Spinal cord (tissue), 10 donors: ENCODE measurements around the gene PLXND1. TPM values are rescaled to one million over a fixed set of nuclear protein-coding genes. Genes with fewer than 3 reads are reported as not detected.
"Not testable (repeated sequence)": the region's sequence is repeated elsewhere in the genome, so short reads cannot be mapped to it uniquely, and the experiment has no call there.

Source experiments
- DNase-seq, 6 donors: peaks; one replicate each; pipeline versions ENCODE4 v3.0.0 to v3.0.0-alpha.2; 2013 to 2015; ENCODE audit warnings: low spot score in 6 of 6, low read depth in 4 of 6
- H3K27ac ChIP-seq: one replicate; pipeline ENCODE4 v1.5.1; 2013; ENCODE audit warnings: low read depth, low read length, control low read depth
- H3K27me3 ChIP-seq: one replicate; pipeline ENCODE4 v1.6.1; 2013; ENCODE audit warnings: low read length; ENCODE audit not compliant: control insufficient read depth, insufficient read depth
- H3K36me3 ChIP-seq: one replicate; pipeline ENCODE4 v1.6.1; 2013; ENCODE audit warnings: low read length; ENCODE audit not compliant: control insufficient read depth, insufficient read depth
- H3K4me1 ChIP-seq: one replicate; pipeline ENCODE4 v1.6.1; 2013; ENCODE audit warnings: low read length; ENCODE audit not compliant: control insufficient read depth, insufficient read depth
- H3K4me3 ChIP-seq: one replicate; pipeline ENCODE4 v1.5.1; 2013; ENCODE audit warnings: low read depth, low read length, control low read depth
- H3K9me3 ChIP-seq: one replicate; pipeline ENCODE4 v1.6.1; 2013; ENCODE audit warnings: low read length; ENCODE audit not compliant: control insufficient read depth, insufficient read depth
- WGBS: methylation state at CpG from one replicate; pipeline ENCODE4 v1.1.5; 2013; ENCODE audit warnings: missing lambda C conversion rate; ENCODE audit not compliant: insufficient coverage; 5-methylcytosine and 5-hydroxymethylcytosine counted together
- polyA plus RNA-seq, 2 donors: library from polyadenylated mRNA; unstranded; fragments of 120-200 nt; gene quantifications; one replicate each; pipeline ENCODE4 v1.2.1, GENCODE V29; 2013; ENCODE audit not compliant: insufficient read length in 2 of 2
- total RNA-seq, 2 donors: library from RNA; depleted of rRNA in 1 of 2; stranded (reverse); fragments of 120-200 nt in 1 of 2; fragments of >200 nt in 1 of 2; gene quantifications; one replicate each; pipeline versions ENCODE4 v1.2.3 to v1.2.4, GENCODE V29; 2013 to 2014
- donor health status: healthy.

The PLXND1 gene
- total and polyA plus RNA-seq, 4 donors, result 59.0 to 110 (median 65.9) TPM

DNA sequence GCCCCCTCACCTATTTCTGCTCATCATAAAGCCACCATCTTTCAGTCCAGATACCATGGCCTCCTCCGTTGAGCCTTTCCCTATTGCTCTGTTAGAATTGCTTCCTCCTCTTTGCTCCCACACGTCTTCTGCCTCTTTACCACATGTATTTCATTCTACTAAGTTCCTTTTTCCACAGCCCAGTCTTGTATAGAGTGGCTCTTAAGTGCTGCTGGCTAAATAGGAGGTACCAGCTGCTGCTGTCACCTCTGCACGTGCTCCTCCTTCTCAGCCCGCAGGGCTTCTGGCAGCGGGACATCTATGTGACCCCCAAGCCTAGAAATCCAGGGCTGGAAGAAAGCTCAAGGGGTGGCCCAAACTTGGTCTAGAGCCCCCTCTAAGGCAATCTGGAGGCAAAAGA, 38.8 kb upstream of the PLXND1 start:
- no peaks in the 10 kb centered on the region for H3K9me3 ChIP-seq
- DNase-seq, result no peak
- H3K4me3 ChIP-seq, result no peak overlapping the region
- no peaks in the 10 kb centered on the region for H3K27me3 ChIP-seq
- H3K36me3 ChIP-seq, result no peaks in the 10 kb centered on the region
- H3K4me1 ChIP-seq, result no peaks in the 10 kb centered on the region
- 70% methylated on average over 4 of the region's 5 CpGs for WGBS
- H3K27ac ChIP-seq, result no peak overlapping the region

DNA sequence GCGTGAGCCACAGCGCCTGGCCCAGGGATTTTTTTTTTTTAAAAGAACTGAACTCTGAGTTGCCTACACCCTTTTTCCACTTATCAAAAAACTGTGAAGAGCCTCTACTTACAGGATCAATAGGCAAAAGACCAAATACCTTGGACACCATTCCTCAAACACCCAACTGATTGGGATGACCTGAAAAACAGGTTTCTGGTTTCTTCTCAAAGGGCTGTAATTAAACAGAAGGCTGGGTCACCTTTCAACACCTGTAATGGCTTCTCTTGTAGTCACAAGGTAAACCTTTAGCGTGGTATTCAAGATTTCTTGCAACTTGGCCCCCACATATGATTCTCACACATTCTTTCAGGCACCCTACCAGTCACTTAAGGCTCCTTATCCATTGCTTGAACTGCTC, 38.4 kb upstream of the PLXND1 start:
- H3K36me3 ChIP-seq, result no peaks in the 10 kb centered on the region
- no peak for DNase-seq
- H3K4me1 ChIP-seq, result no peaks in the 10 kb centered on the region
- 100% methylated on average over 3 of the region's 3 CpGs for WGBS
- no peaks in the 10 kb centered on the region for H3K9me3 ChIP-seq
- H3K4me3 ChIP-seq, result no peak overlapping the region
- no peak overlapping the region for H3K27ac ChIP-seq
- no peaks in the 10 kb centered on the region for H3K27me3 ChIP-seq

- WGBS, result no CpG with 5 or more reads among the region's 10 CpGs
- H3K9me3 ChIP-seq, H3K27me3 ChIP-seq, H3K4me3 ChIP-seq, H3K4me1 ChIP-seq, H3K27ac ChIP-seq, DNase-seq, H3K36me3 ChIP-seq: not testable (repeated sequence)
Observed at GRCh38 chr3:129641567-129642260, 35.2 kb upstream of the PLXND1 start.

GRCh38 chr3:129640985-129641384, 34.5 kb upstream of the PLXND1 start:
- not testable (repeated sequence) for H3K27ac ChIP-seq, H3K36me3 ChIP-seq, H3K4me1 ChIP-seq, H3K4me3 ChIP-seq, H3K9me3 ChIP-seq, DNase-seq, H3K27me3 ChIP-seq
- no CpG with 5 or more reads among the region's 7 CpGs for WGBS

- Histone ChIP-seq H3K27ac (no peak overlapping the region), H3K4me1 (no peaks in the 10 kb centered on the region), H3K4me3 (no peak overlapping the region), H3K27me3 (no peaks in the 10 kb centered on the region), H3K36me3 (no peaks in the 10 kb centered on the region), H3K9me3 (no peaks in the 10 kb centered on the region)
- DNase-seq, result no peak
- 82% methylated on average over 2 of the region's 3 CpGs for WGBS
Observed at GRCh38 chr3:129638481-129638880, 32.0 kb upstream of the PLXND1 start.

DNA sequence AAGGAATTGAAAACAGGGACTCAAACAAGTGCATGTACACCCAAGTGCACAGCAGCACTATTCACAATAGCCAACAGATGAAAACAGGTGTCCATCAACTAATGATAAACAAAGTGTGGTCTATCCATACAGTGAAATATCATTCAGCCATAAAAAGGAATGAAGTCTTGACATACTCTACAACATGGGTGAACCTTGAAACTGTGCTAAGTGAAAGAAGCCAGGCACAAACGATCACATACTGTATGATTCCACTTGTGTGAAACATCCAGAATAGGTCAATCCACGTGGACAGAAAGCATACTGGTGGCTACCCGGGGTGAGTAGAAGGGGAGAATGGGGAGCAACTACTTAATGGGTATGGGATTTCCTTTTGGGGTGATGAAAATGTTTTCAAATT, 29.6 kb upstream of the PLXND1 start:
- DNase-seq, result no peak
- no peak overlapping the region for H3K4me3 ChIP-seq
- no peaks in the 10 kb centered on the region for H3K27me3 ChIP-seq
- no peaks in the 10 kb centered on the region for H3K4me1 ChIP-seq
- no peaks in the 10 kb centered on the region for H3K9me3 ChIP-seq
- WGBS, result 89% methylated on average over 3 of the region's 3 CpGs
- no peaks in the 10 kb centered on the region for H3K36me3 ChIP-seq
- H3K27ac ChIP-seq, result no peak overlapping the region

DNA sequence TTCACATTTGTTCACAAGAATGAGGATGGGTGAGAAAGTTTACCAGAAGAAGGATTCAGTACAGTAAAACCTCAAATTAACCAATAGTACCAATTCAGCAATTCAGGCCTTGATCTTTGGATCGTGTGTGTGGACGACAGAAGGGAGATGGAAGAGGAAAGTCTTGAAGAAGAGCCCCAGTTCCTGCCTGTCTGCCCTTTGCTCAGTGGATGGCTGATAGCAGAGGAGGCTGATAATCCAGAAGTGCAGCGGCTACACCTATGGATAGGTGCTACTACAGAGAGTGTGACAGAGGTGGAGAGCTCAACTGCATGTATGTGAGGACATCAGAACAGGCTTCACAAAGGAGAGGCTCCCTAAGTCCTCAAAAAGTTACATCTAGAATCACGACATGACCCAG, 29.2 kb upstream of the PLXND1 start:
- DNase-seq, result no peak
- 96% methylated on average over 3 of the region's 4 CpGs for WGBS

DNA sequence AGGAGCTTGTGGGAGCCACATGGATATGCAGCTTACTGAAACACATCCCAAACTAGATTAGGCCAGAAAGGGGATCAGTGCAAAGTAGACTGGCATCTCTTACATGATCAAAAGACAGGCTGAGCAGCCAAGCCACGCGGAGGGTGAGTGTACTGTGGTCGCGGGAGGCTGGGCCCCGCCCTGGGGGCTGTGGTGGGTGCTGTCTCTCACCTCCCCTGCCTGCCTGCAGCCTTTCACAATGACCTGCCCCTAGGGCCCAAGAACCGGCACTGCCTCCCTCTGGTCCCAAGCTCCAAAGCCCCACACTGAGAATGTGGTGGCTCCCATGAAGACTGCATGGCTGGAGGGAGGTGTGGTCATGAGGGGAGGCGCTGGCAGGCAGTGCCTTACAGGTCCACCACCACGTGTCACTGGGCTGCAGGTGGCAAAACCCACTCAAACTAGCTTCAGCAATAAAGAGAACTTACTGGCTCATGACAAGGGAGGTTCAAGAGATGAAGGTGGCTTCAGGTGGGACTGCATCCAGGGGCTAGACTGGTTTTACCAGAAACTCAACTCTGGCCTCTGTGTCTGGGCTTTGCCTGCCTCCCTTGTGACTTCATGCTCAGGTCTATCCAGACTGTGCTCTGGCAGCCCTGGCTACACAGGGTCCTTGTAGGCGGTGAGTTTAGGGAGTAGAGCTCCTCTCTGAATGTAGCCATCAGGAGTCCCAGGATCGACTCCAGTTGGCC, 27.4 kb upstream of the PLXND1 start:
- no peak for DNase-seq
- WGBS, result 88% methylated on average over 7 of the region's 10 CpGs

More for the DNA sequence above, 29.2 kb upstream of the PLXND1 start:
- H3K4me3 ChIP-seq, result no peak overlapping the region
- H3K27me3 ChIP-seq, result no peaks in the 10 kb centered on the region
- H3K9me3 ChIP-seq, result no peaks in the 10 kb centered on the region
- H3K4me1 ChIP-seq, result no peaks in the 10 kb centered on the region
- no peak overlapping the region for H3K27ac ChIP-seq
- H3K36me3 ChIP-seq, result no peaks in the 10 kb centered on the region

DNA sequence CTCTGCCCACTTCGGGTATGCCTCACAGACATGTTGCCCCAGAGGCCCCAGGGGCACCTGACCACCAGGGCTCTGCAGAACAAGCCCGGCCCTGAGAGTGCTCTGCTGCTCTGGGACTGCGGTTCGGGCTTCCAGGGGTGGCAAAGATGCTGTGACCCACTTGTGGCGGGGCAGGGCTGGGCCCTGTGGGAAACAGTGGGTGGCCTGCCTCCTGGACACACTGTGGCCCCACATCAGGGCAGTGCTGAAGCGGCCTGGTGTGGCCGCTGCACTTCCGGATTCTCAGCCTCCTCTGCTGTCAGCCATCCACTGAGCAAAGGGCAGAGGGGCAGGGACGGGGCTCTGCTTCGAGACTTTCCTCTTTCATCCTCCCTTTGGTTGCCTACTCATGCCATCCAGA, 26.5 kb upstream of the PLXND1 start:
- no peaks in the 10 kb centered on the region for H3K27me3 ChIP-seq
- DNase-seq, result no peak
- no peaks in the 10 kb centered on the region for H3K36me3 ChIP-seq
- WGBS, result 91% methylated on average over 10 of the region's 10 CpGs
- no peak overlapping the region for H3K4me3 ChIP-seq
- H3K9me3 ChIP-seq, result no peaks in the 10 kb centered on the region
- no peak overlapping the region for H3K27ac ChIP-seq
- peaks cover 5% of the 10 kb centered on the region for H3K4me1 ChIP-seq

More for the DNA sequence above, 27.4 kb upstream of the PLXND1 start:
- H3K9me3 ChIP-seq, result no peaks in the 10 kb centered on the region
- no peaks in the 10 kb centered on the region for H3K4me1 ChIP-seq
- no peak overlapping the region for H3K4me3 ChIP-seq
- H3K27me3 ChIP-seq, result no peaks in the 10 kb centered on the region
- no peaks in the 10 kb centered on the region for H3K36me3 ChIP-seq
- no peak overlapping the region for H3K27ac ChIP-seq

DNA sequence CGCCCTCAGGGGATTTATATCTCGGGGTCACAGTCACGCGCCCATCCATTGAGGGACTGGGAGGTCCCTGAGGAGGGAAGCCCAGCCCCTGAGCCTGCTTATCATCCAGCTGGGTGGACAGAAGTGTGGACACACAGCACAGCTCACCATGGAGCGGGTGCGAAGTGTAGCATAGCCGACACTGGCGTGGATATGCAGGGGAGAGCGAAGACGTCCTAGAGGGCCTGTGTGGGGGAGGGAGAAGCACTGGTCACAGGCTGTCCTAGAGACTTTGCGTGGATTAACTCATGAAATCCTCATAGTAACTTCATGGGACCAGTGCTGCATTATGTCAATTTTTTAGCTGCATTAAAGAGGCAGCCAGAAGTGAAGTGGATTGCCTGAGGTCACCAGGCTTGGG, 26.1 kb upstream of the PLXND1 start:
- H3K9me3 ChIP-seq, result no peaks in the 10 kb centered on the region
- 91% methylated on average over 11 of the region's 11 CpGs for WGBS

More for the DNA sequence above, 26.1 kb upstream of the PLXND1 start:
- Histone ChIP-seq H3K4me3 (no peak overlapping the region), H3K27me3 (no peaks in the 10 kb centered on the region), H3K36me3 (no peaks in the 10 kb centered on the region), H3K27ac (no peak overlapping the region), H3K4me1 (peaks cover 9% of the 10 kb centered on the region)
- DNase-seq, result no peak
